HG03039 (cell line): ENCODE results near the gene OXSR1.

ENCODE experiments used
- ATAC-seq: cut with Tn5 transposase; IDR thresholded peaks from one replicate; pipeline ENCODE4 v1.9.1; 2021; ENCODE audit warnings: mild to moderate bottlenecking, moderate library complexity; ENCODE audit not compliant: unreplicated experiment

Gene OXSR1

GRCh38 chr3:38164952-38165721 lies at the start of gene OXSR1:
TSS of gene OXSR1 (plus strand) at chr3:38165537. CDS start at chr3:38165877, 340 bp downstream.
- peak; percentile 86 for ATAC-seq

GRCh38 chr3:38115645-38116427 lies 49.5 kb upstream of the OXSR1 start:
- no peak for ATAC-seq

GRCh38 chr3:38116471-38117162 lies 48.7 kb upstream of the OXSR1 start:
- no peak for ATAC-seq

GRCh38 chr3:38117163-38117716 lies 48.1 kb upstream of the OXSR1 start:
- no peak for ATAC-seq

GRCh38 chr3:38117748-38118420 lies 47.5 kb upstream of the OXSR1 start:
- ATAC-seq: peak; percentile 65

- ATAC-seq: no peak
These were observed 46.7 kb upstream of the OXSR1 start for GRCh38 chr3:38118421-38119247.

- ATAC-seq: no peak
These were observed 46.1 kb upstream of the OXSR1 start for GRCh38 chr3:38119248-38119544.

- ATAC-seq: no peak
These were observed 45.3 kb upstream of the OXSR1 start for GRCh38 chr3:38119821-38120692.

GRCh38 chr3:38120693-38121450 lies 44.5 kb upstream of the OXSR1 start:
- no peak for ATAC-seq

GRCh38 chr3:38121451-38121831 lies 43.9 kb upstream of the OXSR1 start:
- no peak for ATAC-seq

GRCh38 chr3:38121832-38122461 lies 43.4 kb upstream of the OXSR1 start:
- no peak for ATAC-seq

- no peak for ATAC-seq
These were observed 42.5 kb upstream of the OXSR1 start for GRCh38 chr3:38122712-38123290.

- ATAC-seq: no peak
These were observed 40.8 kb upstream of the OXSR1 start for GRCh38 chr3:38124324-38125122.

GRCh38 chr3:38125305-38126120 lies 39.8 kb upstream of the OXSR1 start:
- no peak for ATAC-seq

GRCh38 chr3:38126121-38126892 lies 39.0 kb upstream of the OXSR1 start:
- ATAC-seq: no peak
